HG02870 (cell line): Measurements from ENCODE around the gene BRI3BP.
"Not testable (repeated sequence)": the region's sequence is repeated elsewhere in the genome, so short reads cannot be mapped to it uniquely, and the experiment has no call there.

Experiments used
- ATAC-seq: cut with Tn5 transposase; IDR thresholded peaks from one replicate; pipeline ENCODE4 v1.9.1; 2021; ENCODE audit warnings: mild to moderate bottlenecking, moderate library complexity; ENCODE audit not compliant: unreplicated experiment

Gene BRI3BP

DNA sequence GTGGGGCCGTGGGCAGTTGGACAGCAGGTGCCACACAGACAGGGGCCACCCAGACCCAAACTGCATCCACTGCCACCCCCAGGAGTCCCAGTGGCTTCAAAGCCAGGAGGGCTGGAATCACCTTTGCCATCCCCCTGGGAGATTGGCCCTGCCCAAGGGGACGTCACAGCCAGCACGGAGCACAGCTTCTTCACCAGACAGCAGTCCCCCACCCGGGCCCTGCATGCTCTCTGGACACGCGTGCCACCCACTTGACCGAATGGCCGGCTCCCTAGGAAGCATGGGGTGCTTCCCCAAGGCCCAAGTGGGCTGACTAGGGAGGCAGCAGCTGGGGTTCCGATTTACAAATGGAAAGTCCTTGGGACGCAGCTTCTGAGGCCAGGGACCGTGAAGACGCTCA lies 21.8 kb upstream of the BRI3BP start:
- no peak for ATAC-seq

DNA sequence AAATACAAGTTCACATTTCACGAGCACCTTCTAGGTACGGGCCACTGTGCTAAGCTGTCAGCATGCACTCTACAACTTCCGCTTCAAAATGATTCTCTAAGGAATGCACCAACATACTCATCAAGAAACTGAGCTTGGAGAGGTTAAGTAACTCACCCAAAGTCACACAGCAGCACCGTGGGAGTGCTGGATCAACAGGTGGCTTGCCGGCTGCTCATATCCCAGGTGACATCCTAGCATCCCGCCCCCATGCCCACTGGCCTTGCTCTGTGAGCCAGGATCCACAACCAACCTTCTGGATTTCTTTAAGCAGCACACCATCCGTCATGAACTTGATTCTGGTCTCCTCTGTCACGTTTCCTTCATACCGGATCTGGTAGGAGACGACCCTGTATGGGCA lies 21.2 kb upstream of the BRI3BP start:
- no peak for ATAC-seq

GRCh38 chr12:124975276-124975675 lies 18.2 kb upstream of the BRI3BP start:
- no peak for ATAC-seq

- no peak for ATAC-seq
These were observed 16.4 kb upstream of the BRI3BP start for GRCh38 chr12:124976999-124977398.

GRCh38 chr12:124979568-124979967 lies 13.9 kb upstream of the BRI3BP start:
- no peak for ATAC-seq

DNA sequence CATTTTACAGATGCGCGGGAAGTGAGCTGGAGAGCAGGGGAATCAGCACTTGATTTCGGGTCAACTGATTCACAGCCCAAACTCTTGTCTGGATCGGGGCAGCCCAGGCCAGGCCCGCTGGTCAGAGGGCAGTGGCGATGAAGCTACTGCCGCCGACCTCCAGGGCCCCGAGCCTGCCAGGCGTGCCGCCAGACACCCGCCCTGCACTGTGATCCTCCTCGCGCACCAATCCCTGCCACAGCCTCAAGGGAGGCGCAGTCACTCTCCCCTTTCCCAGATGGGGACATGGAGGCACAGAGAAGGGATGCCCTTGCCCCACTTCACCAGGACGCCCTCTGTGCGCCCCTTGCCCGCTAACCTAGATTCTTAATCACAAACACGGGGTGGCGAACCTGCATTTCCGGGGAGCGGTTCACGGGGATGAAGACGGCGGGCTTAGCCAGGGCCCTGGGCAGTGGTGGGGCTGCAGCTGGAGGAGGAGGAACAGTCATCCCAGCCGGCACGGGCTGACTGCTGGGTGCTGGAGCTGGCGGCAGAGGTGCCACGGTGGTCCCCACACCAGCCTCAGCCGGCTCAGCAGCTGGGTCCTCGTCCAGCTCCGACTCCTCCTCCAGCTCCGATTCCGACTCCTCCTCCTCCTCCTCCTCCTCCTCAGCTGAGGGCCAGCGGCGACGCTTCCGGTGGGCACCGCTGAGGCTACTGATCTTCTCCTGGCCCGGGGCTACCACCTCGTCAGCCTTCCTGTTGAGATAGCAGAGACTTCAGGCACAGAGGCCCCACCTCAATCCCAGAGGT lies 13.2 kb upstream of the BRI3BP start:
- no peak for ATAC-seq

DNA sequence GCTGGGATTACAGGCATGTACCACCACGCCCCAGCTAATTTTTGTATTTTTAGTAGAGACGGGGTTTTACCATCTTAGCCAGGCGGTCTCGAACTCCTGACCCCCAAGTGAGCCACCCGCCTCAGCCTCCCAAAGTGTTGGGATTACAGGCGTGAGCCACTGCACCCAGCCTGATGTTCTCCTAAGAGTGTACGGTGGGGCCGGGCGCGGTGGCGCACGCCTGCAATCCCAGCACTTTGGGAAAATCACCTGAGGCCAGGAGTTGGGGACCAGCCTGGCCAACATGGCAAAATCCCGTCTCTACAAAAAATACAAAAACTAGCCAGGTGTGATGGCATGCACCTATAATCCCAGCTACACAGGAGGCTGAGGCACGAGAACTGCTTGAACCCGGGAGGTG lies 6.6 kb upstream of the BRI3BP start:
- ATAC-seq = not testable (repeated sequence)

DNA sequence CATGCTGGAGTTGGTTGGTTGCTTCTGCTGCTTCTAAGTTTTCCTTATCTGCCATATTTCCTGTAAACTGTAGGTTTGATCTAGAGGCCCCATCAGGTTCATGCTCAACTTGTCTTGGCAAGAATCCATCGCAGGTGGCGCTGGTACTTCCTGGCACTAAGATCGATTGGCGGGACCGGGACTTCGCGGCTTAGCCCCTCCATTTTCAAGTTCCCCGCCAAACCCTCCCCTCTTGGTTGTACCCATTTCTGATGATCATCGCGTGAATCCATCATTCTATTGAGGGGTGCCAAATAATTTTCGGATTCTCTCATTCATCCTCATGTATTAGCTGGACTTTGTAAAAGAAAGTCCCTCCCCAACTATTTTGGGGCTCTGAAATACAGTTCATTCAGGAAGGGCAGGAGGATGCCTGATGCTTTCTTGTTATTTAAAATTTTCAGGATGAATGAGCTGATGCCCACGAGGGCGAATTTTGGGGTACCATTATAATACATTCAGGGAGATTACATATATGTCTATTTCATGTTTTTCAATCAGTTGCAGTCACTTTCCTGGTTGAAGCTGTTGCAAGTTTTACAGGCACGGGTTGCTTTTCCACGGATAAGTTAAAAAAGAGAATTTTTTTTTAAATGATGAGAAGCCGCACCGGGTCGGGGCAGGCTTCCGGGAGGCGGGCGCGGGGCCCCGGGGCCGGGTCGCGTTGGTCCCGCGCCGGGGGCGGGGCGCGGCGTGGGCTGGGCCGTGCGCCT lies 395 bp upstream of the BRI3BP start:
- ATAC-seq = peak; percentile 26

DNA sequence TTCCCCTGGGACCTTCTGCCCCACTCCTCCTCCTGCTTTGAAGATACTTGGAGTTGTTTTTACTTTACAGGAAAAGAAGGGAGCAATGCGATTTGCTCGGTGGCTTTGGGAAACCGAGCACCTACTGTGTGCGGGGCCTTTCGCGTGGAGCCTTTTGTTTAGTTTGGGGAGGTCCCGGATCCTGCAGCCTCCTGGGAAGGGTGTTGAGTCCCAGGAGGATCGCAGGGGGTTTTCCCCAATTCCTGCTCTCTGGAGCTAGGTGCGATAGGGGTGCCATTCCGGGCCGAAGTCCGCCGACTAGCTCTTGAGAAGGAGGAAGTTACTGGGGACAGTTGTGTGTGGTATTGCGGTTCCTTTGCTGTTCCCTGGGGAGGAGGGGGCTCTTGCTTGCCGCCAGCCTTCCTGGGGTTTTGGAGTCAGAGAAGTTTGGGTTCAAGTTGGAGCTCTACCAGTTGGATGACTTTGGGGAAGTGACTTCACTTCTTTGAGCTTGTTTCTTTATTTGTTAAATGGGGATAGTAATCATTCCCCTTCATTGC lies 1.1 kb downstream of the BRI3BP start:
- ATAC-seq = no peak

GRCh38 chr12:124995200-124995961 lies 1.9 kb downstream of the BRI3BP start:
- ATAC-seq = no peak

DNA sequence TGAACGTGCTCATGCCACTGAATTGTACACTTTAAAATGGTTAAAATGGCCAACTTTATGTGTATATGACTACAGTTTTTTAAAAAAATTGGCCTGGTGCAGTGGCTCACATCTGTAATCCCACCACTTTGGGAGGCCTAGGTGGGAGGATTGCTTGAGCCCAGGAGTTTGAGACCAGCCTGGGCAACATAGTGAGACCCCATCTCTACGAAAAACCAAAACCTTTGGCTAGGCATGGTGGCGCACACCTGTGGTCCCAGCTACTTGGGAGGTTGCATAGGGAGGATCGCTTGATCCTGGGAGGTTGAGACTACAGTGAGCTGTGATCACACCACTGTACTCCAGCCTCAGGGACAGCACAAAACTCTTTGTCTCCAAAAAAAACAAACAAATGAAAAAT lies 5.3 kb downstream of the BRI3BP start:
- no peak for ATAC-seq

GRCh38 chr12:125001636-125002035 lies 8.2 kb downstream of the BRI3BP start:
- no peak for ATAC-seq

GRCh38 chr12:125003021-125003420 lies 9.6 kb downstream of the BRI3BP start:
- ATAC-seq = no peak

GRCh38 chr12:125004621-125005020 lies 11.2 kb downstream of the BRI3BP start:
- no peak for ATAC-seq

- no peak for ATAC-seq
These were observed 12.2 kb downstream of the BRI3BP start for GRCh38 chr12:125005652-125006051.

GRCh38 chr12:125006365-125006764 lies 12.9 kb downstream of the BRI3BP start:
- ATAC-seq = no peak

GRCh38 chr12:125013816-125014442 lies 20.5 kb downstream of the BRI3BP start:
- no peak for ATAC-seq

DNA sequence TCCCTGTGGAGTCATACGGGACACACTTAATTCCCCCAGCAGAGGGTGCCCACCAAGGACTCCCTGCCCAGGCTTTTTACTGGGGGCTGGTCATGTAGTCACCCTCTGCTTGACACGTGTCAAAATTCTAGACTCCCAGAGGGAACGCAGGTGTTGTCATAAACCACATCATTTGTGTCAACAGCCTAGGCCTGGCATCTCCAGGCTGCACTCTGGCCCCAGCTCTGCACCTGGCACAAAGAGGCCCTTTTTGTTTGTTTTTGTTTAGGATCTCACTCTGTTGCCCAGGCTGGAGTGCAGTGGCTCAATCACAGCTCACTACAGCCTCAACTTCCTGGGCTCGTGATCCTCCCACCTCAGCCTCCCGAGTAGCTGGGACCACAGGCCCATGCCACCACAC lies 21.1 kb downstream of the BRI3BP start:
- ATAC-seq = no peak

DNA sequence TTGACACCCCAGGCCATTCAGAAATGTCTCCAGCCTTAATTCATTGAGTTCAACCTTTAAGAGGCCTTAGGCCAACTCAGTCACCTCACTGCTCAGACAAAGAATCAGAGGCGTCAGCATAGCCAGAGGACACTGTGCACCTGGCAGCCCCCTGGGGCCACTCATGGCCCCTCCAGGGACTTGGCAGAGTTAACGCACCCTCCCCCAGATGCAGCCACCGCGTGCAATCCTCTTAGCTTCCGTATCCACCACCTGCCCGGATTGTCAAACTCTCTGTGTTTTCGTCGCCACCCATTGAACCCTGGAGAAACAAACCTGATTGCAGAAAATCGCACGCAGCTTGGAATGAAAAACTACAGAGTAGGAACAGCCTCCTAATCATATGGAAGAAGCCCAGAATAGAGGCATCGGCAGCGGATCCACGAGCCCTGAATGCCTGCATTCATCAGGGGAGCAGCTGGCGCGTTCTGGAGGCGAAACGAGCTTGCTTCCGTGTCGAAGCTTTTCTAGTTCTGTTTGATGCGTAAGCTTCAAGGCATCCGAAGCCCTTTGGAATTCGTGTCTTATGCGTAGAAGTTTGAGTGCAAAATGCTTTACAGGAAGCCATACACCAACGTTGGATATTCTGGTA lies 22.4 kb downstream of the BRI3BP start:
- ATAC-seq = no peak

DNA sequence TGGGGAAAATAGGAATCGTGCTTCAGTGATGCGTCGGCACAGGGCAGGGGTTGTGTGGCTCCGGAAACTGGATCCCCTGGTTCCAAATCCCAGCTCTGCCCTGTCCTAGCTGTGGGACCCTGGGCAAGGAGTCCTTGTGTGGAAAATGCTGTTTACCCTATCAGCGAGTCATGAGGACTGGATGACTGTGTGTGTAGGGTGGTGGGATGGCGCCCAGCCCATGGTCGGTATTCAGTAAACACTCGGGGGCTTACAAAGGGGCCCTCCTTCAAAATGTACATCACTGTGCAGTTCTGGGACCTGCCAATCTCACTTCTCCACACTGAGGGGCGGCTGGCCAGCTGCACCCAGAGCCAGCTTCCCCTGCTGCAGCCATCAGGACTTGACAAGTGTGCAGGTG lies 24.4 kb downstream of the BRI3BP start:
- no peak for ATAC-seq
